Colon (tissue), 2 donors: Measurements from ENCODE around the gene BPIFA1.

Experiments used
- FAIRE-seq: peaks from 2 replicates; lab custom pipeline; 2012; peaks lifted over from hg19 to GRCh38; lab: Jason Lieb, UNC
- donor health status: control.
- donor health status: control.

BPIFA1 gene

GRCh38 chr20:33279261-33279910 is 43.6 kb downstream of the BPIFA1 start:
- no peak for FAIRE-seq

- FAIRE-seq, result no peak
Observed at GRCh38 chr20:33280000-33280680, 44.3 kb downstream of the BPIFA1 start.

- no peak for FAIRE-seq
Observed at GRCh38 chr20:33280775-33281174, 45.0 kb downstream of the BPIFA1 start.

- no peak for FAIRE-seq
Observed at GRCh38 chr20:33281550-33282146, 45.9 kb downstream of the BPIFA1 start.

GRCh38 chr20:33282196-33282934 is 46.6 kb downstream of the BPIFA1 start:
- no peak for FAIRE-seq

GRCh38 chr20:33282991-33283555 is 47.3 kb downstream of the BPIFA1 start, which contains the start of gene BPIFB1:
BPIFB1 (plus strand) TSS chr20:33283214; CDS start chr20:33286074, 2,860 bp downstream.
- FAIRE-seq, result no peak

- FAIRE-seq, result no peak
Observed at GRCh38 chr20:33284284-33284683, 48.5 kb downstream of the BPIFA1 start.

- FAIRE-seq, result no peak
Observed at GRCh38 chr20:33284937-33285336, 49.1 kb downstream of the BPIFA1 start.

- FAIRE-seq, result no peak
Observed at GRCh38 chr20:33285861-33286495, 50.2 kb downstream of the BPIFA1 start.

GRCh38 chr20:33287884-33288283 is 52.1 kb downstream of the BPIFA1 start:
- no peak for FAIRE-seq

- no peak for FAIRE-seq
Observed at GRCh38 chr20:33290852-33291251, 55.1 kb downstream of the BPIFA1 start.

- no peak for FAIRE-seq
Observed at GRCh38 chr20:33291416-33291815, 55.6 kb downstream of the BPIFA1 start.

- FAIRE-seq, result no peak
Observed at GRCh38 chr20:33291830-33292355, 56.1 kb downstream of the BPIFA1 start.
